Trophoblast cell (in vitro differentiated cells and primary cell): ENCODE measurements around the gene GALNT14.

Experiments
- DNase-seq, 2 donors: peaks; one replicate each; pipeline ENCODE4 v3.0.0-alpha.2; 2016
- H2AFZ ChIP-seq: 2 replicates; pipeline ENCODE4 v1.6.1; 2013; ENCODE audit warnings: low read length, moderate library complexity, mild to moderate bottlenecking; ENCODE audit not compliant: insufficient read depth, poor library complexity
- H2AK5ac ChIP-seq: 2 replicates; pipeline ENCODE4 v1.6.1; 2013; ENCODE audit warnings: mild to moderate bottlenecking, low read length
- H2BK120ac ChIP-seq: 2 replicates; pipeline ENCODE4 v1.6.1; 2013; ENCODE audit warnings: low read length, mild to moderate bottlenecking, moderate library complexity; ENCODE audit not compliant: insufficient read depth, poor library complexity
- H2BK12ac ChIP-seq: 2 replicates; pipeline ENCODE4 v1.6.1; 2013; ENCODE audit warnings: mild to moderate bottlenecking, low read length, moderate library complexity
- H2BK5ac ChIP-seq: 2 replicates; pipeline ENCODE4 v1.6.1; 2013; ENCODE audit warnings: low read length, low read depth, moderate library complexity, mild to moderate bottlenecking; ENCODE audit not compliant: poor library complexity
- H3K14ac ChIP-seq: 2 replicates; pipeline ENCODE4 v1.6.1; 2013; ENCODE audit warnings: mild to moderate bottlenecking, low read length
- H3K18ac ChIP-seq: 2 replicates; pipeline ENCODE4 v1.6.1; 2013; ENCODE audit warnings: mild to moderate bottlenecking, low read length
- H3K23ac ChIP-seq: 2 replicates; pipeline ENCODE4 v1.6.1; 2013; ENCODE audit warnings: low read length
- H3K27ac ChIP-seq: 2 replicates; pipeline ENCODE4 v1.5.1; 2013; ENCODE audit warnings: low read depth, mild to moderate bottlenecking, inconsistent platforms, low read length, moderate library complexity
- H3K27me3 ChIP-seq: 2 replicates; pipeline ENCODE4 v1.6.1; 2013; ENCODE audit warnings: inconsistent platforms, mild to moderate bottlenecking, low read length, moderate library complexity; ENCODE audit not compliant: insufficient read depth
- H3K36me3 ChIP-seq, 2 experiments: 1 replicate in 1 of 2; 2 replicates in 1 of 2; pipeline ENCODE4 v1.6.1; 2013; ENCODE audit warnings: low read length in 2 of 2, mild to moderate bottlenecking in 2 of 2, moderate library complexity in 1 of 2; ENCODE audit not compliant: insufficient read depth in 2 of 2, control insufficient read depth in 1 of 2
- H3K4ac ChIP-seq: 2 replicates; pipeline ENCODE4 v1.6.1; 2013; ENCODE audit warnings: low read depth, mild to moderate bottlenecking, low read length, moderate library complexity
- H3K4me1 ChIP-seq, 2 experiments: 1 replicate in 1 of 2; 2 replicates in 1 of 2; pipeline ENCODE4 v1.6.1; 2013; ENCODE audit warnings: low read length in 2 of 2, mild to moderate bottlenecking in 2 of 2, moderate library complexity in 1 of 2; ENCODE audit not compliant: insufficient read depth in 2 of 2, control insufficient read depth in 1 of 2
- H3K4me2 ChIP-seq: 2 replicates; pipeline ENCODE4 v1.6.1; 2013; ENCODE audit warnings: inconsistent platforms, mild to moderate bottlenecking, low read length, moderate library complexity
- H3K4me3 ChIP-seq: 2 replicates; pipeline ENCODE4 v1.5.1; 2013; ENCODE audit warnings: mild to moderate bottlenecking, low read depth, low read length, inconsistent platforms
- H3K79me1 ChIP-seq: one replicate; pipeline ENCODE4 v1.6.1; 2013; ENCODE audit warnings: low read length
- H3K79me2 ChIP-seq: 2 replicates; pipeline ENCODE4 v1.6.1; 2013; ENCODE audit warnings: low read length, mild to moderate bottlenecking; ENCODE audit not compliant: control insufficient read depth, insufficient read depth, poor library complexity
- H3K9ac ChIP-seq: 2 replicates; pipeline ENCODE4 v1.6.1; 2013; ENCODE audit warnings: mild to moderate bottlenecking, low read length
- H3K9me3 ChIP-seq: 2 replicates; pipeline ENCODE4 v1.6.1; 2013; ENCODE audit warnings: low read depth, mild to moderate bottlenecking, control low read depth, inconsistent platforms, low read length; ENCODE audit not compliant: insufficient read depth
- H4K12ac ChIP-seq: 2 replicates; pipeline ENCODE4 v1.6.1; 2013; ENCODE audit warnings: low read depth, mild to moderate bottlenecking, low read length, moderate library complexity
- H4K8ac ChIP-seq: 2 replicates; pipeline ENCODE4 v1.6.1; 2013; ENCODE audit warnings: low read depth, mild to moderate bottlenecking, low read length, moderate library complexity
- H4K91ac ChIP-seq: one replicate; pipeline ENCODE4 v1.6.1; 2013; ENCODE audit warnings: low read depth, mild to moderate bottlenecking, low read length, moderate library complexity
- whole genome bisulfite sequencing: extraction: QIAGEN DNeasy Blood & Tissue Kit; methylation state at CpG from one replicate; pipeline ENCODE4 v1.1.7; 2013; ENCODE audit warnings: missing lambda C conversion rate; ENCODE audit not compliant: insufficient read length, insufficient coverage; ENCODE audit errors: extremely low coverage; 5-methylcytosine and 5-hydroxymethylcytosine counted together

The GALNT14 gene

GRCh38 chr2:31171142-31171541, 32.9 kb upstream of the GALNT14 start:
- WGBS = no CpG with 5 or more reads among the region's 4 CpGs
- H3K27me3 ChIP-seq = no peaks in the 10 kb centered on the region

GRCh38 chr2:31170071-31170698, 31.9 kb upstream of the GALNT14 start:
- no peaks in the 10 kb centered on the region for H3K79me1 ChIP-seq
- H3K9me3 ChIP-seq = no peaks in the 10 kb centered on the region
- H3K4ac ChIP-seq = no peak overlapping the region
- H3K18ac ChIP-seq = no peak overlapping the region
- no peak overlapping the region for H4K12ac ChIP-seq
- H3K36me3 ChIP-seq = no peaks in the 10 kb centered on the region
- no peak overlapping the region for H2AFZ ChIP-seq
- no peak overlapping the region for H3K14ac ChIP-seq
- no peak overlapping the region for H2BK120ac ChIP-seq
- H3K9ac ChIP-seq = no peak overlapping the region
- no peak overlapping the region for H3K27ac ChIP-seq
- no peak overlapping the region for H4K91ac ChIP-seq
- no peak overlapping the region for H2BK5ac ChIP-seq
- H3K79me2 ChIP-seq = no peaks in the 10 kb centered on the region
- no CpG with 5 or more reads among the region's 4 CpGs for WGBS
- no peaks in the 10 kb centered on the region for H3K27me3 ChIP-seq
- H3K4me2 ChIP-seq = no peak overlapping the region
- no peaks in the 10 kb centered on the region for H3K4me1 ChIP-seq
- H3K4me3 ChIP-seq = no peak overlapping the region
- H3K23ac ChIP-seq = no peak overlapping the region
- H2AK5ac ChIP-seq = no peak overlapping the region
- H2BK12ac ChIP-seq = no peak overlapping the region
- H4K8ac ChIP-seq = no peak overlapping the region
- peak; percentile 56 to 77 for DNase-seq

More at GRCh38 chr2:31171142-31171541, 32.9 kb upstream of the GALNT14 start:
- Histone ChIP-seq H3K36me3 (no peaks in the 10 kb centered on the region), H3K14ac (no peak overlapping the region), H3K79me1 (no peaks in the 10 kb centered on the region), H3K18ac (no peak overlapping the region), H3K23ac (no peak overlapping the region), H4K12ac (no peak overlapping the region), H2BK120ac (no peak overlapping the region), H2BK5ac (no peak overlapping the region), H2AK5ac (no peak overlapping the region), H3K4me1 (no peaks in the 10 kb centered on the region), H2BK12ac (no peak overlapping the region), H3K4ac (no peak overlapping the region), H3K9me3 (no peaks in the 10 kb centered on the region), H2AFZ (no peak overlapping the region), H3K79me2 (no peaks in the 10 kb centered on the region), H3K4me2 (no peak overlapping the region), H3K9ac (no peak overlapping the region), H3K27ac (no peak overlapping the region), H3K4me3 (no peak overlapping the region), H4K91ac (no peak overlapping the region), H4K8ac (no peak overlapping the region)
- no peak for DNase-seq

DNA sequence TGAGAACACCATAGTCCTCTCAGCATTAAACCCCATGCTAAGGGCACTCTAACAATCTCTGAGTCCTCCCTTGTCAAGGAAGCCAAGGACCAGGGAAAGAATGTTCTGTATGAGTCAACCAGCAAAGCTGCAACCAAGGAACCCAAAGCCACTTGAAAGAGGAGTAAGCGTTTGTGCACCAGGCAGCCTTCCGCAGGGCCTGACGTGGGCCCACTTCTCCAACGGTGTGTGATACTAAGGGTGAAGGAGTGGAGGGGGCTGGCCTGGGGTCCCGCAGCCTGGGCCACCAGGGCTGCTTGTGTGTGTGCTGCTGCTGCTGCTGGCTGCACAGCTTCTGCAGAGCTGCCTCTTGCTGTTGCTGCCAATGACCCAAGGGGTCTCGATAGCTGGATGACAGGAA, 30.1 kb upstream of the GALNT14 start:
- Histone ChIP-seq H3K4me1 (no peaks in the 10 kb centered on the region), H3K18ac (no peak overlapping the region), H3K79me2 (no peaks in the 10 kb centered on the region), H3K27me3 (no peaks in the 10 kb centered on the region), H2BK120ac (no peak overlapping the region), H3K4me2 (no peak overlapping the region), H3K14ac (no peak overlapping the region), H2BK12ac (no peak overlapping the region), H2AFZ (no peak overlapping the region), H3K36me3 (no peaks in the 10 kb centered on the region), H4K12ac (no peak overlapping the region), H4K8ac (no peak overlapping the region), H3K4ac (no peak overlapping the region), H2AK5ac (no peak overlapping the region), H3K9me3 (no peaks in the 10 kb centered on the region), H4K91ac (no peak overlapping the region), H2BK5ac (no peak overlapping the region), H3K79me1 (no peaks in the 10 kb centered on the region), H3K9ac (no peak overlapping the region), H3K23ac (no peak overlapping the region), H3K4me3 (no peak overlapping the region), H3K27ac (no peak overlapping the region)
- peak in 1 of 2 donors; percentile 13 for DNase-seq
- WGBS = no CpG with 5 or more reads among the region's 6 CpGs

DNA sequence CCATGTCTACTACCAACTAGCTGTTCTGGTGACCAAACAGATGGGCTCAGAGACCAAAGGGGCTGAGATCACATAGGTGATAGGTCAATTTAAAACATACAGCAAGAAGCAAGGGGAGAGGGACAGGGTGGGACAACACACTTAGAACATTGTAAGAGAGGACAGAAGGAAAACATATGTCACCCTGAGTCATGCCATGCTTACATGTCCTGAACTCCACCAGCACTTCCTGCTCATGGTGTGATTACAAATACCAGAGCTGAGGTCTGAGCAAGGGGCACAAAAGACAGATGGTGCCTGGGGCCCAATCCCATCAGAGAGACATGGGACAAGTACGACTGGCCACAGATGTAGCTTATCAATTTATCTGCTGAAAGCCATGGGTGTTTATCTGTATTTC, 28.7 kb upstream of the GALNT14 start:
- H3K79me1 ChIP-seq = no peaks in the 10 kb centered on the region
- no peaks in the 10 kb centered on the region for H3K4me1 ChIP-seq
- no peak overlapping the region for H4K91ac ChIP-seq
- no peak overlapping the region for H3K27ac ChIP-seq
- no peaks in the 10 kb centered on the region for H3K36me3 ChIP-seq
- no peak overlapping the region for H3K9ac ChIP-seq
- H2AFZ ChIP-seq = no peak overlapping the region
- H3K79me2 ChIP-seq = no peaks in the 10 kb centered on the region
- no peaks in the 10 kb centered on the region for H3K9me3 ChIP-seq
- no peaks in the 10 kb centered on the region for H3K27me3 ChIP-seq
- H3K4me3 ChIP-seq = no peak overlapping the region
- WGBS = no CpG with 5 or more reads among the region's 1 CpG
- H2BK5ac ChIP-seq = no peak overlapping the region
- H3K14ac ChIP-seq = no peak overlapping the region
- no peak overlapping the region for H4K12ac ChIP-seq
- no peak overlapping the region for H3K23ac ChIP-seq
- no peak overlapping the region for H3K4ac ChIP-seq
- no peak for DNase-seq
- H3K4me2 ChIP-seq = no peak overlapping the region
- no peak overlapping the region for H2BK120ac ChIP-seq
- no peak overlapping the region for H2AK5ac ChIP-seq
- no peak overlapping the region for H3K18ac ChIP-seq
- H2BK12ac ChIP-seq = no peak overlapping the region
- no peak overlapping the region for H4K8ac ChIP-seq
